Activated CD4-positive, alpha-beta T cell treated with anti-CD3 and anti-CD28 coated beads, Interleukin-2, amount 10 ng/mL, durations not matched to agents 24 days and 14 days (primary cell): ENCODE measurements around the gene SLC9C1. TPM values are rescaled to one million over a fixed set of nuclear protein-coding genes. Genes with fewer than 3 reads are reported as not detected.
A peak's percentile ranks its signal among the peaks of the same experiment; 100 is the strongest.
"Not testable (repeated sequence)": the region's sequence is repeated elsewhere in the genome, so short reads cannot be mapped to it uniquely, and the experiment has no call there.

Experiments
- DNase-seq: peaks from one replicate; pipeline ENCODE4 v3.0.0; 2022
- H3K27ac Mint-ChIP-seq: one replicate; pipeline ENCODE4 v1.8.0; 2022; ENCODE audit warnings: mild to moderate bottlenecking, mixed read lengths
- H3K27me3 Mint-ChIP-seq: one replicate; pipeline ENCODE4 v1.8.0; 2022; ENCODE audit warnings: mixed read lengths
- H3K36me3 Mint-ChIP-seq: one replicate; pipeline ENCODE4 v1.8.0; 2022; ENCODE audit warnings: low read depth, mild to moderate bottlenecking, mixed read lengths
- H3K4me1 Mint-ChIP-seq: one replicate; pipeline ENCODE4 v1.8.0; 2021; ENCODE audit warnings: mixed read lengths
- H3K4me3 Mint-ChIP-seq: one replicate; pipeline ENCODE4 v1.8.0; 2022; ENCODE audit warnings: mild to moderate bottlenecking, moderate library complexity, mixed read lengths
- H3K9me3 Mint-ChIP-seq: one replicate; pipeline ENCODE4 v1.8.0; 2021; ENCODE audit warnings: mixed read lengths
- intact Hi-C: fragments of 100-400 bp; cut with micrococcal nuclease; formaldehyde crosslinking; loops from one replicate; pipeline ENCODE4 v1.15.1; 2023
- total RNA-seq: library from RNA; stranded (reverse); gene quantifications from 2 replicates; pipeline ENCODE4 v1.2.3, GENCODE V29; 2022

Gene SLC9C1
- total RNA-seq, 1 donor from 2014 or later: not detected

DNA sequence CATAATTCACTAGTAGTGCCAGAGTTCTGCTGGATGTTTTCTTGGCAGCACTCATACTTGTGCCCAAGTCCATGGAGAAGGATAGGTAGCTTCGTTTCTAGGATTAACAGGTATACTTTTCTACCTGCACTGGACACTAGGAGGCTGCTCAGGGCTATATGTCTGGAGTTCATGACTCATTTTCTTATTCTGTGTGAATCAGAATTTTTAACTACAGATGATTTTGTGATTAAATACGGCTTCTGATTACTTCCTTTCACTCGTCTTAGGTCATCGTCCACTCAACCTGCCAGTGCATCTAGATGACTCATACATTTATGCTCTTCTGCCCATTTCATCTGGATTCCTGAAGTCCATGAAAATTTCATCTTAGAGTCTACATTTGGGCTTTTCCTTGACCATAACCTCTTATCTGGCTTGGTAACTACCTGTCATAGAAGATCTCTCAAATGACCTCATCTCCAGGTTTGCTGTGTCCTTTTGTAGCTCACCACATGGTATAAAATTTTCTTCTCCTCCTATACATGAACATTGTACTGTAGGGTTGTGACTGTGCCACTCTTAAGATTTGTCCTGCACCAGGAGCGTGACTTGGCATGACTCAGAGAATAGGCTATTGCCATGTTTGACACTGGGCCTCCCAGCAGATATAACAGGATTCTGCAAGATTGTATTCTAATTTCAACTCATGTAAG, 94.2 kb downstream of the SLC9C1 start:
- no peak overlapping the region for H3K4me3 Mint-ChIP-seq
- peaks cover 8% of the 10 kb centered on the region for H3K9me3 Mint-ChIP-seq
- no peak for DNase-seq
- no peak overlapping the region for H3K27ac Mint-ChIP-seq
- no peaks in the 10 kb centered on the region for H3K36me3 Mint-ChIP-seq
- H3K4me1 Mint-ChIP-seq: no peaks in the 10 kb centered on the region
- intact Hi-C loops: no loop called here
- H3K27me3 Mint-ChIP-seq: peaks cover 4% of the 10 kb centered on the region

DNA sequence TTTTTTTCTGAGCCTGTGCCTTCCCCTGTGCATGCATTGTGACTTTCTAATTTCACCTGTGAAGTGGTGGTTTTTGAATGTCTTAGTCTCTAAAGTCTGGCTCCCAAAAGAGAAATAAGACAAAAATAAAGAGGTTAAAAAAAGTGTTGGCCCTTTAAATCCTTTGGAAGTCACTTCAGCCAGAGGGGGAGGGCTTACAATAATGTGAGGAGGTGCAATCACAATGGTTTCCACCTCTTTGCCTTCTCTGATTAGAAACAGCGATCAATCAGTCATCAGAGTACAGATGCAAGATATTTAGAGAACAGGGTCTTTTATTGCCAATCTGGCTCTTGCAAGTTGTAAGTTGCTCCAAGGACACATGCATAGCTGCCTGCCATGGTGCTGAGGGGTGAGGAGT, 96.9 kb downstream of the SLC9C1 start:
- Mint-ChIP-seq H3K27me3 (peaks cover 2% of the 10 kb centered on the region), H3K36me3 (no peaks in the 10 kb centered on the region), H3K9me3 (peaks cover 14% of the 10 kb centered on the region), H3K4me1 (no peaks in the 10 kb centered on the region), H3K4me3 (no peak overlapping the region), H3K27ac (no peak overlapping the region)
- no peak for DNase-seq
- intact Hi-C loops: no loop called here

DNA sequence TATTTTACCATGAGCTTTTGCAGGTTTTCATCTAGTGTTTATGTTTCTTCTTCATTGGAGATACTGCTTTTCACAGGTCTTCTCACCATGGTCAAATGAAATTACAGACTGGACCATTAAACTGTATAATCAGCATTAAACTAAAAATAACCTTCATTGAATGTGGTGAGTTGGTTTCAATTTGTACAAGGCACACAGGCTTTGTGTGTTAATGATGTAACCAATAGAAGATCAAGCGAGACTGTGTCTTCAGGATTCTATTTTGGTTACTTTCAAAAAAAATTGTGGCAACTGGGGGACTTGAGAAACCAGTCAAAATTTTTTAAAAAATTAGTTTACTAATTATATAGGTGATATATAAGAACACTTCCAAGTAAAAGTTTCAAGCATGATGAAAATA, 106.7 kb downstream of the SLC9C1 start:
- no peaks in the 10 kb centered on the region for H3K4me1 Mint-ChIP-seq
- intact Hi-C loops: no loop called here

DNA sequence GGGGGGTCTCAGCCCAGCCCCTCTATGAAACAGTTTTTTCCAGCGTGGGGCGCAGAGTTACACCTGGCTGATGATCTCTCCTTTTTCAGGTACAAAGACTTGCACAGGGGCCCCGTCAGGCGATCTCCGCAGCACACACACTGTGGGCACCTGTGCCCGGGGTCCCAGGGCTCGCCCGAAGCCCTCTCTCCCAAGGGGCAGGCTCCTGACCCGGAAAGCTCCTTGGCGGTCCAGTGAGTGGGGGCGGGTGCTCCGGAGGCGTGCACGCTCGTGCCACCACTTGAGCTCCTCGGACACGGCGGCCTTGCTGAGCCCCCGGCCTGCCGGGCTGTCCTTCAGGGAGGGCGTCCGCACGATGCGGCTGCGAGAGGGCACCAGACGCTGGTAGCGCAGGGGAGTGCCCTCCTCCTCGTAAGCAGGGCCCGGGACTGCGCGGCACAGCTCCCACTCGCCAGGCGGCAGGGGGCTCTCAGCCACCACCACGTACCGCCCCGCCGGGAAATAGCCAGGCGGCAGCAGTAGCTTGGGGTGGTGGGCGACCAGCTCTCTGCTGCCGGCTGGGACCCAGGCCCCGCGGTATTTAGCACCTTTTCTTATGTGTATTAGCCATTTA, 108.5 kb downstream of the SLC9C1 start:
- H3K36me3 Mint-ChIP-seq, H3K4me1 Mint-ChIP-seq, H3K9me3 Mint-ChIP-seq, DNase-seq, intact Hi-C loops, H3K4me3 Mint-ChIP-seq, H3K27ac Mint-ChIP-seq, H3K27me3 Mint-ChIP-seq: not testable (repeated sequence)

More for the DNA sequence above, 106.7 kb downstream of the SLC9C1 start:
- H3K4me3 Mint-ChIP-seq: no peak overlapping the region
- H3K36me3 Mint-ChIP-seq: no peaks in the 10 kb centered on the region
- no peak overlapping the region for H3K27ac Mint-ChIP-seq
- no peak for DNase-seq
- peaks cover 13% of the 10 kb centered on the region for H3K9me3 Mint-ChIP-seq
- H3K27me3 Mint-ChIP-seq: peaks cover 6% of the 10 kb centered on the region

DNA sequence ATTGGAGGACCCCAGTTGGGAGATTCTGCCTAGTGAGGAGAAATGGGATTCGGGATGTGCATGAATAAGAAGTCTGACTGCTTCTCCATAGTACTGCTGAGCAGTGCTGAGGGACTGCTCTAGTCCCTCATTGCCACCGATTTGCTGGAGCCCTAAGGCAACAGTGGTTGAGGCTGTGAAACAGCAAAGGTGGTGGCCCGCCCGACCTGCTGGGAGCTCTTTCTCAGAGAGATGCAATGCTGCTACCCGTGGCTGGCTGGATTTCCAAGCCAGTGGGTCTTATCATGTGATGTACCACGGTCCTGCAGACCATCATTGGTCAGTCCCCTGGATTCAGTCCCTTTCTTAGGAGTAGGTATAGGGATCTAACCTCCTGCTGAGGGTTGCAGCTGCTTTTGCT, 118.4 kb downstream of the SLC9C1 start:
- Mint-ChIP-seq H3K27me3 (peaks cover 3% of the 10 kb centered on the region), H3K4me1 (no peaks in the 10 kb centered on the region), H3K4me3 (no peak overlapping the region), H3K27ac (no peak overlapping the region), H3K36me3 (no peaks in the 10 kb centered on the region), H3K9me3 (no peaks in the 10 kb centered on the region)
- no peak for DNase-seq
- intact Hi-C loops: no loop called here

DNA sequence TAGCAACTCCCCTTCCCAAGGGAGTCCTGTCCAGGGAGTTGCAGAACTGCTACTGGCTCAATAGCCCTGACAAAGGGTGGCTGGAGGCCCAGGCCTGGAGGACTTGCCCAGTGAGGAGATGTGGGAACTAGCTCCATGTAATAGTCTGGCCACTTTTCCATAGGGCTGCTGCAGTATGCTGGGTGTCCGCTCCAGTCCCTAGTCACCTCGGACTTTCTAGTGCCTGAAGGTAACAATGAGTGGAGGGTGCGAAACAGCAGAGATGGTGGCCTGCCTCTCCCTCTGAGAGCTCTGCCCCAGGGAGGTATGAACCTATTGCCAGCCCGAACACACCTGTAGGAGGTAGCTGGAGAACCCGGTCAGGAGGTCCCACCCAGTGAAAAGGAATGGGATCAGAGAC, 119.0 kb downstream of the SLC9C1 start:
- H3K27ac Mint-ChIP-seq: no peak overlapping the region
- H3K36me3 Mint-ChIP-seq: no peaks in the 10 kb centered on the region
- H3K4me3 Mint-ChIP-seq: no peak overlapping the region
- H3K9me3 Mint-ChIP-seq: no peaks in the 10 kb centered on the region
- no peak for DNase-seq
- no peaks in the 10 kb centered on the region for H3K4me1 Mint-ChIP-seq
- peaks cover 3% of the 10 kb centered on the region for H3K27me3 Mint-ChIP-seq
- intact Hi-C loops: no loop called here

DNA sequence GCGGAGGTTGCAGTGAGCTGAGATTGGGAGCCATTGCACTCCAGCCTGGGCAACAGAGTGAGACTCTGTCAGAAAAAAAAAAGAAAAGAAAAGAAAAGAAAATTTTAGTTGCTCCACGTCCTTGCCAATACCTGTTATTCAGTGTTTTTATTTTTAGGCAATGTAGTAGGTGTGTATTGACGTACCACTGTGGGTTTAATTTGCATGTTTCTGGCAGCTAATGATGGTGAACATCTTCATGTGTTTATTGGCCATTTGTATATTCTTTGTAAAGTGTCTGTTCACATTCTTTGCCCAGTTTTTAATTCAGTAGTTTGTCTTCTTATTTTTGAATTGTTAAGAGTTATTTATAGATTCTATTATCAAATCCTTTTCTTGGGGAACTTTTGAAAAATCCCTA, 122.9 kb downstream of the SLC9C1 start:
- no peak overlapping the region for H3K27ac Mint-ChIP-seq
- H3K27me3 Mint-ChIP-seq: peaks cover 6% of the 10 kb centered on the region
- H3K9me3 Mint-ChIP-seq: no peaks in the 10 kb centered on the region
- intact Hi-C loops: no loop called here
- no peak for DNase-seq
- H3K4me3 Mint-ChIP-seq: no peak overlapping the region
- no peaks in the 10 kb centered on the region for H3K4me1 Mint-ChIP-seq
- H3K36me3 Mint-ChIP-seq: no peaks in the 10 kb centered on the region

DNA sequence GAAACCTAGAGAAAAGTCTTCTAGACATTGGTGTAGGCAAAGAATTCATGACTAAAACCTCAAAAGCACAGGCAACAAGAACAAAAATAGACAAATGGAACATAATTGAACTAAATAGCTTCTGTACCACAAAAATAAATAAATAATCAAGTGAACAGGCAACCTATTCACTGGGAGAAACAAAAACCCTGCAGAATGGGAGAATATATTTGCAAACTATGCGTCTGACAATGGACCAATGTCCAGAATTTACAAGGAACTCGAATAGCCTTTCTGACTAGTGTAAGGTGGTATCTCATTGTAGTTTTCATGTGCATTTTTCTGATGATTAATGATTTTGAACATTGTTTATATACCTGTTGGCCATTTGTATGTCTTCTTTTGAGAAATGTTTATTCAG, 124.0 kb downstream of the SLC9C1 start:
- no peak overlapping the region for H3K27ac Mint-ChIP-seq
- no peaks in the 10 kb centered on the region for H3K4me1 Mint-ChIP-seq
- intact Hi-C loops: no loop called here
- DNase-seq: no peak
- H3K9me3 Mint-ChIP-seq: no peaks in the 10 kb centered on the region
- peaks cover 6% of the 10 kb centered on the region for H3K27me3 Mint-ChIP-seq
- H3K4me3 Mint-ChIP-seq: no peak overlapping the region
- H3K36me3 Mint-ChIP-seq: no peaks in the 10 kb centered on the region

DNA sequence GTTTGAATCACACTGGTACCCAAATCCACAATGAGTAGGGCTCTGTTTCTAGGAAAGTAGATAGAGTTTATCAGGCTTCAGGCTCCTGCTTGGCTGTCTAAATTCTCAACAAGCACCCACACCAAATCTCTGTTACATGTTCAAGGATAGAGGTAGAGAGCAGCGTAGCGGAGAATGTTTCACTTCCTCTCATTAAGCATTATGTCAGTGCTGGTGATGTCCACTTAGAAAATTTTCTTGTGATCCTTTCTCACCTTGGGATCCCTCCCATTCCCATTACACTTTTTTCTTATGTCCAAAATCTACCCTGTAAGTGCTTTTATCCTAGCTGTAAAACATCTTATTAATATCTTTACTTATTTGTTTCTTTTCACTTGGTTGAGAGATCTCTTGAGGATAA, 126.3 kb downstream of the SLC9C1 start:
- Mint-ChIP-seq H3K27ac (no peak overlapping the region), H3K9me3 (no peaks in the 10 kb centered on the region), H3K4me3 (no peak overlapping the region), H3K4me1 (no peaks in the 10 kb centered on the region), H3K27me3 (peaks cover 3% of the 10 kb centered on the region), H3K36me3 (no peaks in the 10 kb centered on the region)
- intact Hi-C loops: no loop called here
- DNase-seq: no peak

DNA sequence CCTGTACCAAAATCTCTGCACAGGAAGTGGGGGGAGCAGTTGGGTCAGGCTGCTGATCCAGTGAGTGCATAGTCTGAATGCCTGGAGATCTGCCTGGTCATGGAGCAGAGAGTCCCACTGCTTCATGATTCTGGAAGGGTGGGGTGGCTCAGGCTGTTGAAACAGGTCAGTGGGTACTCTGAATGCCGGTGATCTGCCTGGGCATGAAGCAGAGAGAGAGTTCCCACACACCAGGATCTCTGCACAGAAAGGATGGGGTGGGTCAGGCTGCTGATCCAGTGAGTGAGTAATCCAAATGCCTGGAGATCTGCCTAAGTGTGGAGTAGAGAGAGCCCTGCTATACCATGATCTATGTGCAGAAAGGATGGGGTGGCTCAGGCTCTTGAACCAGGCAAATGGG, 144.9 kb downstream of the SLC9C1 start:
- H3K4me1 Mint-ChIP-seq: no peaks in the 10 kb centered on the region
- peaks cover 36% of the 10 kb centered on the region for H3K9me3 Mint-ChIP-seq
- intact Hi-C loops: no loop called here
- no peak for DNase-seq
- no peak overlapping the region for H3K4me3 Mint-ChIP-seq
- H3K27ac Mint-ChIP-seq: no peak overlapping the region
- H3K27me3 Mint-ChIP-seq: peaks cover 3% of the 10 kb centered on the region
- peaks cover 14% of the 10 kb centered on the region for H3K36me3 Mint-ChIP-seq

DNA sequence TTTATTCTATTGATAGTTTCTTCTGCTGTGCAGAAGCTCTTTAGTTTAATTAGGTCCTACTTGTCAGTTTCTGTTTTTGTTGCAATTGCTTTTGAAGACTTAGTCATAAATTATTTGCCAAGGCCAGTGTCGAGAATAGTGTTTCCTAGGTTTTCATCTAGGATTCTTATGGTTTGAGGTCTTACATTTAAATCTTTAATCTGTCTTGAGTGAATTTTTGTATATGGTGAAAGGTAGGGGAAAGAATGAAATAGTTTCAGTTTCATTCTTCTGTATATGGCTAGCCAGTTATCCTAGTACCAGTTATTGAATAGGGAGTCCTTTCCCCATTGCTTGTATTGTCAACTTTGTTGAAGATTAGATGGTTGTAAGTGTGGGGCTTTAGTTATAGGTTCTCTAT, 150.3 kb downstream of the SLC9C1 start:
- intact Hi-C loops: no loop called here
- Mint-ChIP-seq H3K27ac (peak overlapping the region; percentile 8), H3K4me1 (peaks cover 8% of the 10 kb centered on the region), H3K36me3 (peaks cover 15% of the 10 kb centered on the region), H3K9me3 (peaks cover 27% of the 10 kb centered on the region), H3K4me3 (peak overlapping the region; percentile 2), H3K27me3 (no peaks in the 10 kb centered on the region)
- peak; percentile 47 for DNase-seq

DNA sequence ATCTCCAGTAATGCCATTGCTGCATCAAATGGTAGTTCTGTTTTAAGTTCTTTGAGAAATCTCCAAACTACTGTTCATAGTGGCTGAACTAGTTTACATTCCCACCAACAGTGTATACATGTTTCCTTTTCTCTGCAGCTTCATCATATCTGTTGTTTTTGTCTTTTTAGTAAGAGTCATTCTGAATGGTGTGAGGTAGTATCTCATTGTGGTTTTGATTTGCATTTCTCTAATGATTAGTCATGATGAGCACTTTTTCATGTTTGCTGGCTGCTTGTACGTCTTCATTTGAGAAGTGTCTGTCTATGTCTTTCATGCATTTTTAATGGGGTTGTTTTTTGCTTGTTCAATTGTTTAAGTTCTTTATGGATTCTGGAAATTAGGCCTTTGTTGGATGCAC, 150.8 kb downstream of the SLC9C1 start:
- no peak for DNase-seq
- intact Hi-C loops: no loop called here
- H3K36me3 Mint-ChIP-seq: peaks cover 15% of the 10 kb centered on the region
- H3K4me3 Mint-ChIP-seq: peak overlapping the region; percentile 2
- H3K4me1 Mint-ChIP-seq: peaks cover 8% of the 10 kb centered on the region
- no peaks in the 10 kb centered on the region for H3K27me3 Mint-ChIP-seq
- peaks cover 24% of the 10 kb centered on the region for H3K9me3 Mint-ChIP-seq
- H3K27ac Mint-ChIP-seq: peak overlapping the region; percentile 8

DNA sequence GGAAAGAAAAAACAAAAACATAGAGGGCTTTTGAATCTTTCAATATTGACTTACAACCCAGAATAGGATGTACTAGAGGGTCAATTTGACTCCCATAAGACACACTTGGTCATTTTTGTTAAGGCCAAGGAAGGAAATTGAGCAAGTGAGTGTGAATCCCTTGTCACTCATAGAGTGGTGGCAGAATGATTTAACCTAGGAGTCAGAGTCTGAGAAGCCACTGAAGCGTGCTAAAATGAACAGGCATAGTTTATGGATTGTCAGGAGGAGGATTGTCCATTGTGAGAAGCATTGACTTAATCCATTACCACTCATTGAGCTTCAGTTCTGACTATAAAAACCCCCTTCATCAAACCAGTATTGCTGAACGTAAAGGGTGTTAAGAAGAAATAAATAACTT, 152.7 kb downstream of the SLC9C1 start:
- Mint-ChIP-seq H3K9me3 (peaks cover 10% of the 10 kb centered on the region), H3K4me3 (no peak overlapping the region), H3K27ac (no peak overlapping the region), H3K27me3 (no peaks in the 10 kb centered on the region), H3K36me3 (peaks cover 6% of the 10 kb centered on the region), H3K4me1 (peaks cover 15% of the 10 kb centered on the region)
- intact Hi-C loops: no loop called here
- peak; percentile 39 for DNase-seq

DNA sequence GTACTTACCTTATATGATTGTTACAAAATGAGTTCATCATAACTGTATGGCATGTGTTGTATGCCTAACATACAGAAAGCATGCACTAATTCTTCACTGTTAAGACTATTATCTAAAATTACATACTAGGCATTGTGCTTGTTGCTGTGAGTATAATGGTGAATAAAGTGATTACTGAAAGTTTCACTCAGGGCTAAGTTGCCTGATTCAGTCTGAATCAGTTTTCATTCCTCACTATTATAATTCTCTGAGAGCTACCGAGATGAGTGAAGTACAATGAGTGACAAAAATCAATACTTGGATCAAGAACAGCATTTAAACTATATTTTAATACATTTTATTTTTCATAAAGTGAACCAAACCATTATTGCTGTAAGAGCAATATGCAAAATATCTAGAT, 153.4 kb downstream of the SLC9C1 start:
- H3K36me3 Mint-ChIP-seq: peaks cover 1% of the 10 kb centered on the region
- H3K27ac Mint-ChIP-seq: no peak overlapping the region
- H3K4me3 Mint-ChIP-seq: no peak overlapping the region
- peaks cover 6% of the 10 kb centered on the region for H3K9me3 Mint-ChIP-seq
- intact Hi-C loops: no loop called here
- DNase-seq: no peak
- H3K27me3 Mint-ChIP-seq: no peaks in the 10 kb centered on the region
- H3K4me1 Mint-ChIP-seq: peaks cover 22% of the 10 kb centered on the region
